ENCODE results near the gene HSP90AB1. TPM values are rescaled to one million over a fixed set of nuclear protein-coding genes. Genes with fewer than 3 reads are reported as not detected.

Gene HSP90AB1
- total RNA-seq, 1 donor from 2014 or later, result 509 TPM

GRCh38 chr6:44276667-44277640 lies 30.1 kb downstream of the HSP90AB1 start:
- TF ChIP-seq CTCF (IDR thresholded peaks at IDR 0.05), result no peak
- DNase-seq (ENCODE audit: extremely low spot score, unreplicated experiment), result no peak
- no peaks in the 10 kb centered on the region for H3K4me1 Mint-ChIP-seq (ENCODE audit: unreplicated experiment)
- H3K9me3 Mint-ChIP-seq (ENCODE audit: unreplicated experiment), result no peaks in the 10 kb centered on the region
- H3K36me3 Mint-ChIP-seq (ENCODE audit: unreplicated experiment), result no peaks in the 10 kb centered on the region
- no peak overlapping the region for H3K4me3 Mint-ChIP-seq (ENCODE audit: unreplicated experiment)
- peaks cover 34% of the 10 kb centered on the region for H3K27me3 Mint-ChIP-seq (ENCODE audit: unreplicated experiment)
- no peak overlapping the region for H3K27ac Mint-ChIP-seq (ENCODE audit: unreplicated experiment)

DNA sequence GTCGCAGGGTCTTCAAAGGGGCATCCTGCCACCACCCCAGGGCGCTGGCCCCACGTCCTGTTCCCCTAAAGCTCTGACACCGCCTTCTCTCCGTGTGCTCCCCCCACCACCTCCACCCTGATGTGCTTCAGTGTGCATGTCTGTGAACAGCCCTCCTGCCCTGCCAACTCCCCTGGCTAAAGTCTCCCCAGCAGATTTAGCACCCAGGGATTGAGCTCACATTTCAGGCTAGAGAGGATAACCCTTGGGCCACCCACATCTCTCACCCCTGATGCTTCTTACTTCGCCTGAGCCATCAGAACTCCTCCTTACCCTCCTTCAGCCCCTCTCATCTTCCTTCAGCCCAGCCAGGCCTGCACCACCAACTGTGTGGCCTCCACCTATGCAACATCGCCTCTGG lies 30.9 kb downstream of the HSP90AB1 start:
- peaks cover 30% of the 10 kb centered on the region for H3K27me3 Mint-ChIP-seq (ENCODE audit: unreplicated experiment)
- H3K9me3 Mint-ChIP-seq (ENCODE audit: unreplicated experiment), result no peaks in the 10 kb centered on the region
- TF ChIP-seq CTCF (IDR thresholded peaks at IDR 0.05), result no peak
- H3K4me1 Mint-ChIP-seq (ENCODE audit: unreplicated experiment), result no peaks in the 10 kb centered on the region
- no peak for DNase-seq (ENCODE audit: extremely low spot score, unreplicated experiment)
- no peak overlapping the region for H3K4me3 Mint-ChIP-seq (ENCODE audit: unreplicated experiment)
- no peak overlapping the region for H3K27ac Mint-ChIP-seq (ENCODE audit: unreplicated experiment)
- H3K36me3 Mint-ChIP-seq (ENCODE audit: unreplicated experiment), result no peaks in the 10 kb centered on the region

GRCh38 chr6:44278315-44278714 lies 31.4 kb downstream of the HSP90AB1 start:
- no peak for DNase-seq (ENCODE audit: extremely low spot score, unreplicated experiment)
- no peaks in the 10 kb centered on the region for H3K4me1 Mint-ChIP-seq (ENCODE audit: unreplicated experiment)
- no peaks in the 10 kb centered on the region for H3K9me3 Mint-ChIP-seq (ENCODE audit: unreplicated experiment)
- H3K27me3 Mint-ChIP-seq (ENCODE audit: unreplicated experiment), result peaks cover 28% of the 10 kb centered on the region
- TF ChIP-seq CTCF (IDR thresholded peaks at IDR 0.05), result no peak
- no peaks in the 10 kb centered on the region for H3K36me3 Mint-ChIP-seq (ENCODE audit: unreplicated experiment)
- no peak overlapping the region for H3K4me3 Mint-ChIP-seq (ENCODE audit: unreplicated experiment)
- H3K27ac Mint-ChIP-seq (ENCODE audit: unreplicated experiment), result no peak overlapping the region

DNA sequence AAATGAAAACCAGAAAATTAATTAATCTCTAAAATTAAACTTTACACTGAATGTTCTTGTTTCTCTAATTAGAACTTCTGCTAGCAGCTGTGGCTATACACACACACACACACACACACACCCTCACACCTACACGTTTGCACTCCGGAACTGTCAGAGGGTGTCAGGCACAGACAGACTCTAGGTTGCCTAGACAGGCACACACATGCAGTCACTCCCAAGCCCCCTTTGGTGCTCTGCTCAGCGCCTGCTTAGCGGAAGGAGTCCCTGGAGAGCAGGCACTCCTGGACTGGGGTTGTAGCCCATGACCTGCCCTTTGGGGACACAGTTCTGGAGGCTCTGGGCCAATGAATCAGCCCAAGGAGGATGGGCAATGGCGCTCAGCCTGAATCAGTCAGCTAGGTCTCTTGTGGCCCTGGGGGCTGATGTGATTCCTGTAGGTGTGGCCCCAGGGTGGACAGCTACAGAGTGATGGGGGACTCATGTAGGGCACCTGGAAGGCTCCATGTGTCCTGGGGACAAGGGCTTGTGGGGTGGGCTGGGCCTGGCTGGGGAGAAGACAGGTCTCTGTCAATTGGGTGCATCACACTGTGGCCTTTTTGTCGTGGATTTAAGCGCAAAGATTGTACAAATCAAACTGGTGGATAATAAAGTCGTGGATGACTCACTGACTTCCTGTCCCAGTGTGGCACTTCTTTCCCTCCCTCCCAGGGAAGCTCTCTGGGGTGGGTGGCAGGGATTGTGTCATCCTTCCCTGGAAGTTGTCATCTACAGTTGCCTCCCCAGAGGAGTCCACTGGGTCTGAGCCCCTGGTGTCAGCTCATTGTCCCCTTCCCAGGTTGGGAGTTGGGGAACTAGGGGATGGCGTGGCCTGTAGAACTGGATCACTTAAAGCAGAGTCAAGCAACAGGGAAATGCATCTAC lies 32.1 kb downstream of the HSP90AB1 start:
- H3K27ac Mint-ChIP-seq (ENCODE audit: unreplicated experiment), result no peak overlapping the region
- DNase-seq (ENCODE audit: extremely low spot score, unreplicated experiment), result no peak
- no peak overlapping the region for H3K4me3 Mint-ChIP-seq (ENCODE audit: unreplicated experiment)
- no peak for TF ChIP-seq CTCF (IDR thresholded peaks at IDR 0.05)
- no peaks in the 10 kb centered on the region for H3K36me3 Mint-ChIP-seq (ENCODE audit: unreplicated experiment)
- peaks cover 35% of the 10 kb centered on the region for H3K27me3 Mint-ChIP-seq (ENCODE audit: unreplicated experiment)
- H3K4me1 Mint-ChIP-seq (ENCODE audit: unreplicated experiment), result no peaks in the 10 kb centered on the region
- H3K9me3 Mint-ChIP-seq (ENCODE audit: unreplicated experiment), result no peaks in the 10 kb centered on the region

Measured in osteocyte (in vitro differentiated cells).